ENCODE data around the gene KLHDC7B. TPM values are rescaled to one million over a fixed set of nuclear protein-coding genes. Genes with fewer than 3 reads are reported as not detected.

Gene KLHDC7B
- total RNA-seq, 2 experiments from 2014 or later: 2.3 TPM

- H3K27me3 Mint-ChIP-seq: no peaks in the 10 kb centered on the region
- no peaks in the 10 kb centered on the region for H3K4me1 Mint-ChIP-seq (ENCODE audit: low read depth)
- ATAC-seq (ENCODE audit: poor library complexity): no peak
- TF ChIP-seq, protein P1, sequence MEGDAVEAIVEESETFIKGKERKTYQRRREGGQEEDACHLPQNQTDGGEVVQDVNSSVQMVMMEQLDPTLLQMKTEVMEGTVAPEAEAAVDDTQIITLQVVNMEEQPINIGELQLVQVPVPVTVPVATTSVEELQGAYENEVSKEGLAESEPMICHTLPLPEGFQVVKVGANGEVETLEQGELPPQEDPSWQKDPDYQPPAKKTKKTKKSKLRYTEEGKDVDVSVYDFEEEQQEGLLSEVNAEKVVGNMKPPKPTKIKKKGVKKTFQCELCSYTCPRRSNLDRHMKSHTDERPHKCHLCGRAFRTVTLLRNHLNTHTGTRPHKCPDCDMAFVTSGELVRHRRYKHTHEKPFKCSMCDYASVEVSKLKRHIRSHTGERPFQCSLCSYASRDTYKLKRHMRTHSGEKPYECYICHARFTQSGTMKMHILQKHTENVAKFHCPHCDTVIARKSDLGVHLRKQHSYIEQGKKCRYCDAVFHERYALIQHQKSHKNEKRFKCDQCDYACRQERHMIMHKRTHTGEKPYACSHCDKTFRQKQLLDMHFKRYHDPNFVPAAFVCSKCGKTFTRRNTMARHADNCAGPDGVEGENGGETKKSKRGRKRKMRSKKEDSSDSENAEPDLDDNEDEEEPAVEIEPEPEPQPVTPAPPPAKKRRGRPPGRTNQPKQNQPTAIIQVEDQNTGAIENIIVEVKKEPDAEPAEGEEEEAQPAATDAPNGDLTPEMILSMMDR (IDR thresholded peaks at IDR 0.05): no peak
- Histone ChIP-seq H3K4me1 (ENCODE audit: insufficient read depth, low read length) (no peaks in the 10 kb centered on the region), H3K4me3 (ENCODE audit: low read length) (no peak overlapping the region), H3K27me3 (ENCODE audit: control insufficient read depth in 1 of 2, insufficient read depth in 2 of 2, low read length in 2 of 2) (no peaks in the 10 kb centered on the region), H3K27ac (ENCODE audit: low read depth in 1 of 2, low read length in 2 of 2) (no peak overlapping the region), H3K9me3 (ENCODE audit: control insufficient read depth in 1 of 2, insufficient read depth in 1 of 2, low read length in 2 of 2) (no peaks in the 10 kb centered on the region), H3K36me3 (ENCODE audit: insufficient read depth, low read length) (peaks cover 43% of the 10 kb centered on the region)
- CTCF ChIA-PET: no interaction called here
- no peaks in the 10 kb centered on the region for H3K9me3 Mint-ChIP-seq
- POLR2A ChIA-PET: no interaction called here
- intact Hi-C loops (cut with DNase I, micrococcal nuclease): no loop called here
- H3K36me3 Mint-ChIP-seq (ENCODE audit: low read depth): peaks cover 43% of the 10 kb centered on the region
- DNase-seq: no peak
- no peak overlapping the region for H3K4me3 Mint-ChIP-seq
- H3K27ac Mint-ChIP-seq: no peak overlapping the region
Measured at GRCh38 chr22:50570861-50571260, 25.2 kb downstream of the KLHDC7B start.

DNA sequence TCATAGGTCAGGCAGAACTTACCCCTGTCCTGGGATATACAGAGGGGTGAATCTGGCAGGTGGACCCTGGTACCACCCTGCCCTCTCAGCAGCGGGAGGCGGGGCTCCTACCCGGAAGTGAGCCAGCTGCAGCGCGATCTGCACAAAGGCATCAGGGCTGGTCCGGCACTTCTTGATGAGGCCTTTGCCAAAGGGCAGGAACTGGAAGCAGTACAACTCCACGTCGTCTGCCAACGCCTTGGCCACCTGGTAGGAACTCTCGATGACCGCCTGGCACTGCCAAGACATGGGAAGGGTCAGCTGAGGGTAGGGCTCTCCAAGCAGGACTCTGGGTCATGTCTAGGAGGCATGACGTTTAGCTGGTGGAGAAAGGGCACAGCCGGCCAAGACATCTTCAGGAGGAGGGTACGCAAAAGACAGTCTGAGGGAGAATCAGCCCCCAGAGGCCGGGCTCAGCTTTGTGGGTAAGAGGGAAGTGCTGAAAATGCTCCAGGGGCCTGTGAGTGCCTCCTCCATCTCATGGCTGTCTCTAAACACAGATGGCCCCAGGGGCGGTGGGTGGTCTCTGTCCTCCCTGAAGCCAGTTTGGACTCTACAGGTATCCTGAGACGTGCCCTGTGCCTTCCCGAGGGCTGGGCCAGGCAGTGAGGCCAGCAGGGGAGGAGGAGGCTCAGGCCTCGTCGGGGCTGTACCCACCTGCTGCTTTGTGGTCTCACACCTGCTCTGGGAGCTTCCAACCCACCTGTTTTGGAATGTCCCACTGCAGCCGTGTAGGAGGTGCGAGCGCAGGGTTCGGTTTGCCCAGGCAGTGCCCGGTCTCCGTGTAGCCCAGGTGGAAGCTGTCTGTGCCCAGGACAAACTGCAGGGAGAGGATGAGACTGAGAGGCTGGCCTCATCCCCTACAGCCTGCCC, 25.8 kb downstream of the KLHDC7B start:
- Mint-ChIP-seq H3K4me1 (ENCODE audit: low read depth) (no peaks in the 10 kb centered on the region), H3K27me3 (no peaks in the 10 kb centered on the region), H3K4me3 (no peak overlapping the region), H3K36me3 (ENCODE audit: low read depth) (peaks cover 48% of the 10 kb centered on the region), H3K9me3 (no peaks in the 10 kb centered on the region), H3K27ac (no peak overlapping the region)
- ChIA-PET POLR2A (no interaction called here), CTCF (interaction anchor here (2.0 kb wide), 1 partner anchor 9 kb away, joined by 4 read pairs; the partner anchor contains the start of gene SYCE3)
- H3K4me1 ChIP-seq (ENCODE audit: insufficient read depth, low read length): no peaks in the 10 kb centered on the region
- TF ChIP-seq, protein P1 (IDR thresholded peaks at IDR 0.05): no peak
- intact Hi-C loops (cut with DNase I, micrococcal nuclease): no loop called here
- H3K27ac ChIP-seq (ENCODE audit: low read depth in 1 of 2, low read length in 2 of 2): no peak overlapping the region
- no peak for ATAC-seq (ENCODE audit: poor library complexity)
- H3K4me3 ChIP-seq (ENCODE audit: low read length): no peak overlapping the region
- no peaks in the 10 kb centered on the region for H3K9me3 ChIP-seq (ENCODE audit: control insufficient read depth in 1 of 2, insufficient read depth in 1 of 2, low read length in 2 of 2)
- H3K36me3 ChIP-seq (ENCODE audit: insufficient read depth, low read length): peaks cover 48% of the 10 kb centered on the region
- no peaks in the 10 kb centered on the region for H3K27me3 ChIP-seq (ENCODE audit: control insufficient read depth in 1 of 2, insufficient read depth in 2 of 2, low read length in 2 of 2)
- DNase-seq: no peak

GRCh38 chr22:50572965-50573364, 27.3 kb downstream of the KLHDC7B start:
- no peaks in the 10 kb centered on the region for H3K9me3 Mint-ChIP-seq
- H3K4me3 Mint-ChIP-seq: no peak overlapping the region
- Histone ChIP-seq H3K4me3 (ENCODE audit: low read length) (no peak overlapping the region), H3K27me3 (ENCODE audit: control insufficient read depth in 1 of 2, insufficient read depth in 2 of 2, low read length in 2 of 2) (no peaks in the 10 kb centered on the region), H3K27ac (ENCODE audit: low read depth in 1 of 2, low read length in 2 of 2) (no peak overlapping the region), H3K36me3 (ENCODE audit: insufficient read depth, low read length) (peaks cover 51% of the 10 kb centered on the region), H3K4me1 (ENCODE audit: insufficient read depth, low read length) (peaks cover 8% of the 10 kb centered on the region), H3K9me3 (ENCODE audit: control insufficient read depth in 1 of 2, insufficient read depth in 1 of 2, low read length in 2 of 2) (no peaks in the 10 kb centered on the region)
- peaks cover 48% of the 10 kb centered on the region for H3K36me3 Mint-ChIP-seq (ENCODE audit: low read depth)
- TF ChIP-seq, protein P1 (IDR thresholded peaks at IDR 0.05): no peak
- ChIA-PET POLR2A (no interaction called here), CTCF (interaction anchor here (1.6 to 2.0 kb wide), 2 partner anchors 10 to 47 kb away, joined by 4 to 5 read pairs; partner anchors contain the start of gene SYCE3)
- ATAC-seq (ENCODE audit: poor library complexity) (no peak), DNase-seq (no peak)
- no peak overlapping the region for H3K27ac Mint-ChIP-seq
- intact Hi-C loops (cut with DNase I, micrococcal nuclease): no loop called here
- H3K27me3 Mint-ChIP-seq: no peaks in the 10 kb centered on the region
- no peaks in the 10 kb centered on the region for H3K4me1 Mint-ChIP-seq (ENCODE audit: low read depth)
